HPDE6-E6E7 (cell line): ENCODE data around the gene GAB2.

Experiments
- DNase-seq: peaks from one replicate; pipeline ENCODE4 v3.0.0; 2011; ENCODE audit warnings: missing footprints; ENCODE audit errors: extremely low spot score

GAB2 gene

GRCh38 chr11:78207532-78208256, 209.9 kb downstream of the GAB2 start:
- DNase-seq = no peak

GRCh38 chr11:78205691-78206090, 211.9 kb downstream of the GAB2 start:
- DNase-seq = no peak

GRCh38 chr11:78205256-78205655, 212.4 kb downstream of the GAB2 start:
- DNase-seq = no peak

GRCh38 chr11:78203184-78203583, 214.4 kb downstream of the GAB2 start:
- no peak for DNase-seq

GRCh38 chr11:78202733-78203167, 214.9 kb downstream of the GAB2 start:
- DNase-seq = no peak

GRCh38 chr11:78201096-78201818, 216.4 kb downstream of the GAB2 start:
- no peak for DNase-seq

GRCh38 chr11:78200553-78200952, 217.1 kb downstream of the GAB2 start:
- no peak for DNase-seq

- DNase-seq = no peak
These were observed 217.6 kb downstream of the GAB2 start for GRCh38 chr11:78200061-78200460.

- DNase-seq = no peak
These were observed 218.0 kb downstream of the GAB2 start for GRCh38 chr11:78199653-78200015.

- DNase-seq = no peak
These were observed 218.5 kb downstream of the GAB2 start for GRCh38 chr11:78199015-78199652.

GRCh38 chr11:78197816-78198215, 219.8 kb downstream of the GAB2 start:
- DNase-seq = no peak

- no peak for DNase-seq
These were observed 220.9 kb downstream of the GAB2 start for GRCh38 chr11:78196661-78197091.

GRCh38 chr11:78195917-78196560, 221.6 kb downstream of the GAB2 start:
- no peak for DNase-seq

- DNase-seq = no peak
These were observed 223.1 kb downstream of the GAB2 start for GRCh38 chr11:78194490-78194889.

- DNase-seq = no peak
These were observed 223.8 kb downstream of the GAB2 start for GRCh38 chr11:78193806-78194205.

GRCh38 chr11:78192911-78193351, 224.7 kb downstream of the GAB2 start:
- no peak for DNase-seq

- DNase-seq = no peak
These were observed 225.3 kb downstream of the GAB2 start for GRCh38 chr11:78192223-78192719.

- DNase-seq = no peak
These were observed 226.6 kb downstream of the GAB2 start for GRCh38 chr11:78190871-78191538.

GRCh38 chr11:78190374-78190773, 227.2 kb downstream of the GAB2 start:
- no peak for DNase-seq

GRCh38 chr11:78189851-78190250, 227.8 kb downstream of the GAB2 start:
- DNase-seq = no peak

- no peak for DNase-seq
These were observed 228.4 kb downstream of the GAB2 start for GRCh38 chr11:78189174-78189724.
